HG02798 (cell line): ENCODE measurements around the gene RAMP3.

ENCODE experiments used
- ATAC-seq: cut with Tn5 transposase; IDR thresholded peaks from one replicate; pipeline ENCODE4 v1.9.1; 2021; ENCODE audit warnings: mild to moderate bottlenecking; ENCODE audit not compliant: unreplicated experiment, poor library complexity

The RAMP3 gene

GRCh38 chr7:45216622-45217165 is 59.1 kb downstream of the RAMP3 start:
- no peak for ATAC-seq

DNA sequence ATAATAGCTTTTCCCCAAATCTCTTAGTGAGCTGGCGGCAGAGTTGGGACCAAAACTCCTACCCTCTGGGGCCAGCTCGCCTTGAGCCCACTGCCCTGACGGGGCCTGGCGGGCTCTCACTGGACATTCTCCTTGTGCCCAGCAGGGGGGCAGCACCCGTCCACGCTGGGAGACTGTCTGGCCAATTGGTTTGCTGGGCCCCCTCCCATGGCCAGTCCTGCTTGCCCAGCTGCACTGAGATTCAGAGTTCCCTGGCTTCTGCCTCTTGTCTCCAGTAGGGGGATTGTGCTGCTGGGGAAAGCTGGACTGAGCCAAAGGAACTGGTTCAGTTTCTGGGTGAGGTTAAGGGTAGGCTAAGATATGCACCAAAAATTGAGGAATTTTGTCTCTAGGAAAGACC is 59.8 kb downstream of the RAMP3 start:
- no peak for ATAC-seq

GRCh38 chr7:45219130-45219529 is 61.5 kb downstream of the RAMP3 start:
- ATAC-seq: no peak

- no peak for ATAC-seq
Measured at GRCh38 chr7:45219801-45220435, 62.3 kb downstream of the RAMP3 start.

DNA sequence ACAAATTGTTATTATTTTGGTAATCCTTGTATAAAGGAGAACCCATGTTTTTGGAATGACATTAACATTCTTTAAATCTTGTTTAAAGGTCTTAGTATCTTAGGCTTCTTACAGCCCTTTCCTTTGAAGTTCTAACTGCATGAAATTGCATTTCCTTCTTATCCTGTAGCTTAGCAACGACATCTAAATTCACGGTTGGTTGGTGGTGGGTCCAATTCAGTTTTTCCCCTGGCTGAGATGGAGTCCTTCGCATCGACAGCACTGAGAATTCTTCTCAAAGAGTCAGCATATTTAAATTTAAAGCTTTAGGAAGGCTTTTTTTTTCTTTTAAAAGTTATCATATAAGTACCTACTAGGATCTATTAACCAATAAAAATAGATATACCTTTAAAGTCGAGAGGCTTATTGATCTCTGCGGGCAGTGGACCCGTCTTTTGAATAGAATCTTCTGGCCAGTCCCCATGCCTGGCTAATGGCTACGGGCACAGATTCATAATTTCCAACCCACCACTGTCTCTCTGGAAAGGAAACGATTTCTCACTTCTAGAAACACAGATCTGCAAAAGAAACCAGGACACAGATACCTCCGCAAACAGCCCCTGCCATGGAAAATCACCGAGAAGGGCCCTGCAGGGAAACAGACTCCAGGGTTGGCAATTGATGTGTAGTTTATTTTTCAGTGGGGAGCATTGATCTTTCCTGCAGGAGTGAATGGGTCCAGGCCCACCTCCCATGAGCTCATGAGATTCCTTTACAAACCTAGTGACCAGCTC is 63.4 kb downstream of the RAMP3 start:
- no peak for ATAC-seq

GRCh38 chr7:45221896-45222604 is 64.5 kb downstream of the RAMP3 start:
- no peak for ATAC-seq

DNA sequence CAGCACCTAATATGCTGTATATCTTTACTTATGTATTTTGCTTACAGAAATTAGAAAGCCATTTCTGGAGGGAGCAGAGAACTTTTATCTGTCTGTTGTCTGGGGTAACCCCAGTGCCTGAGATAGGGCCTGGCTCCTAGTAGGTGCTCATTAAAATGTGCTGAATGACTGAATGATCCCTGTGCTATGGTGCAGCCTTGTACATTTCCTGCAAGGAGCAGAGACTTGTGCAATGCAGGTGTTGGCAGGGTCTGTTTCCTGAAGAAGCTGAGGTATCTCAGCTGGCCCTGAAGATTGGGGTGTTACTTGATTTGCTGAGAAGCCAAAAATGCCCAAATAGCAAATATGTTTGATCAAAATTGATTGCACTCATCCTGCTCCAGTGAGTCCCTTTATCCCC is 65.5 kb downstream of the RAMP3 start:
- no peak for ATAC-seq

DNA sequence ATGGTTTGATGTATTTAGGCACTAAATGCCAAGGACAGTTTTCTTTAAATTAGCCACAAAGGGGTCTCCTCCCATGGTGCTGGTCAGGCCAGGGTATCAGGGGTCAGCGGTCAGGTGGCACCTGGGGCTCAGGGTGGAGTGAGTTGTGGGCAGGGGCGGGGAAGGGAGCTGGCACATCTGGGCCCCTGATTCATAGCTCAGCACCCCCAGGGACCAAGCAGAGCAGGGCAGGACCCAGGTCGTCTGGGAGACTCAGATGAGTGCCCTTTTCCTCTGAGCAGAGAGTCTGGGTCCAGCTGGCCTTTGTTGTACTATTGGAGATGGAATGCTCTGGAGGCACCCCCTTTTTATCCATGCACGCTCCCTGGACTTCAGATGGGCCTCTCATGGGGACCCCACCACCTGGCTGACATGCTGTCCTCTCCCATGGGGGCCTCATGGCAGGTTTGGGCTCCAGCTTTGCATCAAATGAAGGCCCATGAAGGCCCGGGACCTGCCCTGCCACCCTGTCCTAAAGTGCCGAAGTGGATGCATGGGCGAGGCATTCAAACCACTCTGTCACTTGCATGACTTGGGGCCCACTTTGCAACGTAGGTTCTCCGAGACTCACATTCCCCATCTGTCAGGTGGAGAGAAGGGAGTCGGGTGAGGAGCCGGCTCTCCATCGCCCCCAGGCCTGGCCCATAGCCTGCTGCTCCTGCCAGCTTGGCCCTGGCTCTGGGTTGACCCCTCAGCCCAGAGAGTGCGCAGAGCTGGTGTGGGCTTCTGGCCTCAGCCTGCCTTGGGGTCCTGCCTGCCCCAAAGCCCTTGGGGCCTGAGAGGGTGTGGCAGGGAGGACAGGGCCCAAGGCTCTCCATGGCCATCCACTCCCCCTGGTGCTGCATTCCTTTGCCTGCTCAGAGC is 66.4 kb downstream of the RAMP3 start:
- no peak for ATAC-seq

DNA sequence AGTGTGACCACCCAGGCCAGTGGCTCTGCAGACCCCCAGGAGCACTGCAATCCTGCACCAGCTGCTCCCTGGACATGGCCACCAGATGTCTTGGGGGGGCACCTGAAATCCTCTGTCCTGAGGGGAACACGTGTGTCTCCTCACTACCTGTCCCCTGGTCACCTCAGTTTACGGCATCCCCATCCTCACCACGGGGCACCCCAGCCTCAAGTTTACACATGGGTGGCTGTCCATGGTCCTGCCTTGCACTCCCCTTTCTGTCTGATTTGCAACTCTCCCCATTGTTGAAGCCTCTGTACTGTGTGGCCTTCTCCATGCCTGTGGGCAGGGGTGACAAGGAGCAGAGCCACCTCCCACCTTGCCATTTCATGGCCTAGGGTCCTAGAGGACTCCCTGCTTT is 67.2 kb downstream of the RAMP3 start:
- no peak for ATAC-seq

GRCh38 chr7:45225311-45225947 is 67.8 kb downstream of the RAMP3 start:
- ATAC-seq: no peak

DNA sequence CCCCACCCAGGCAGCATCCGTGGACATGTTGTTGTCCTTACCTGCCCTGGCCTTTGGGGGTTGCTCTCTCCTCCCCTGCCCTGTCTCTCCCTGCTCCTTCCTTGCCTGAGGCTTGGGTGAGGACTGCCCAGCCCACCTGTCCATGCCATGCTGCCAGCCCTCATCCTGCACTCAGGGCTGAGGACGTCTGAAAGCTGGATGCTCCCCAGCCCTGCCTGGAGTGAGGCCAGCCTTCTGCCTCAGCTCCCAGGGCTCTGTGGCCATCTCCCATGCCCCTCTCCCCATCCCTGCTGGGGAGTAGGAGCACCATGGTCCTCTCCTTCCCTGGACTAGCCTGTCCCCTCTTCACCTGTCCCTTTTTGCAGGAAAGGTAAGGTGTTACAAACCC is 68.4 kb downstream of the RAMP3 start:
- ATAC-seq: no peak

DNA sequence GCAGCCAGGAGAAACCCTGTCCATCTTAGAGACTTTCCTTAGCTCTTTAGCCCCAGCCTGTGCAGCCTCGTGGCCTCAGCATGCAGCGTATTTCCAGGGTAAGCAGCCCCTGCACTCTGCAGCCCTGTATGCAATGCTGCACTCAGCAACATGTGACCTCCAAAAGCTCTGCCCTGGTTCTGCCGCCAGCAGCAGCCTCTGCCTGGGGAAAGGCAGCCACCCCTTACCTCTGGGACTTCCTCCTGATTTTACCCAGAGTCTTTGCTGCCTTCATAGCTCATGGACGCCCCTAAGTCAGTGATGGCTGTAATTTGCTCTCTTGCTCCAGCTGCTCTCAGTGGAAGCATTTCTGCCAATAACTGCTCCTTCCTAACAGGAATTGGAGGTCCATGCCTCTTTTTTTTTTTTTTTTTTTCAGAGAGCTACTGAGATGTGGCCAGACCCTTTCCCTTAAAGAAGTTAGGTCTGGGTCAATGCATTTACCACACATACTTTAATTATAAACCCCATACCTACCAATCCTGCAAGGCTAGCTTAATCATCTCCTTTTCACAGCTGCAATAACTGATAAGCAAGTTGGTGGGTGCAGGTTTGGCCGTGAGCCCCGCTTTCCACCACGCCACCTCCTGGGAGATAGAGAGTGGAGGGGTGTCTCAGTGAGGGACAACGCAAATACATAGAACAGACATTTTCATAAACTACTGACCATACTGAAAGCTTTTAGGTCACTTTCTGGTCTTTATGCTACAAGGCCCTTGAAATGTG is 71.7 kb downstream of the RAMP3 start:
- ATAC-seq: no peak

GRCh38 chr7:45230083-45230482 is 72.5 kb downstream of the RAMP3 start:
- no peak for ATAC-seq

- no peak for ATAC-seq
Measured at GRCh38 chr7:45230611-45231165, 73.1 kb downstream of the RAMP3 start.

GRCh38 chr7:45233249-45233775 is 75.7 kb downstream of the RAMP3 start:
- no peak for ATAC-seq
